Astrocyte (in vitro differentiated cells and primary cell): ENCODE measurements around the gene HNRNPU.

Source experiments
- EZH2 ChIP-seq: IDR thresholded peaks from 2 replicates; pipeline ENCODE4 v1.6.1; 2012; ENCODE audit warnings: mild to moderate bottlenecking, low read length, inconsistent platforms; ENCODE audit not compliant: insufficient read depth
- TF ChIP-seq, protein P1 (sequence below): IDR thresholded peaks from 2 replicates; pipeline ENCODE4 v1.5.1; 2011; ENCODE audit warnings: low read depth, mild to moderate bottlenecking, inconsistent platforms, low read length, moderate library complexity; ENCODE audit not compliant: insufficient read depth

GRCh38 chr1:244833734-244834542, 30.4 kb downstream of the HNRNPU start:
- TF ChIP-seq, protein P1, sequence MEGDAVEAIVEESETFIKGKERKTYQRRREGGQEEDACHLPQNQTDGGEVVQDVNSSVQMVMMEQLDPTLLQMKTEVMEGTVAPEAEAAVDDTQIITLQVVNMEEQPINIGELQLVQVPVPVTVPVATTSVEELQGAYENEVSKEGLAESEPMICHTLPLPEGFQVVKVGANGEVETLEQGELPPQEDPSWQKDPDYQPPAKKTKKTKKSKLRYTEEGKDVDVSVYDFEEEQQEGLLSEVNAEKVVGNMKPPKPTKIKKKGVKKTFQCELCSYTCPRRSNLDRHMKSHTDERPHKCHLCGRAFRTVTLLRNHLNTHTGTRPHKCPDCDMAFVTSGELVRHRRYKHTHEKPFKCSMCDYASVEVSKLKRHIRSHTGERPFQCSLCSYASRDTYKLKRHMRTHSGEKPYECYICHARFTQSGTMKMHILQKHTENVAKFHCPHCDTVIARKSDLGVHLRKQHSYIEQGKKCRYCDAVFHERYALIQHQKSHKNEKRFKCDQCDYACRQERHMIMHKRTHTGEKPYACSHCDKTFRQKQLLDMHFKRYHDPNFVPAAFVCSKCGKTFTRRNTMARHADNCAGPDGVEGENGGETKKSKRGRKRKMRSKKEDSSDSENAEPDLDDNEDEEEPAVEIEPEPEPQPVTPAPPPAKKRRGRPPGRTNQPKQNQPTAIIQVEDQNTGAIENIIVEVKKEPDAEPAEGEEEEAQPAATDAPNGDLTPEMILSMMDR: peak; percentile 10
- TF ChIP-seq EZH2: no peak
